Measurements from ENCODE around the gene IBA57.

Gene IBA57

DNA sequence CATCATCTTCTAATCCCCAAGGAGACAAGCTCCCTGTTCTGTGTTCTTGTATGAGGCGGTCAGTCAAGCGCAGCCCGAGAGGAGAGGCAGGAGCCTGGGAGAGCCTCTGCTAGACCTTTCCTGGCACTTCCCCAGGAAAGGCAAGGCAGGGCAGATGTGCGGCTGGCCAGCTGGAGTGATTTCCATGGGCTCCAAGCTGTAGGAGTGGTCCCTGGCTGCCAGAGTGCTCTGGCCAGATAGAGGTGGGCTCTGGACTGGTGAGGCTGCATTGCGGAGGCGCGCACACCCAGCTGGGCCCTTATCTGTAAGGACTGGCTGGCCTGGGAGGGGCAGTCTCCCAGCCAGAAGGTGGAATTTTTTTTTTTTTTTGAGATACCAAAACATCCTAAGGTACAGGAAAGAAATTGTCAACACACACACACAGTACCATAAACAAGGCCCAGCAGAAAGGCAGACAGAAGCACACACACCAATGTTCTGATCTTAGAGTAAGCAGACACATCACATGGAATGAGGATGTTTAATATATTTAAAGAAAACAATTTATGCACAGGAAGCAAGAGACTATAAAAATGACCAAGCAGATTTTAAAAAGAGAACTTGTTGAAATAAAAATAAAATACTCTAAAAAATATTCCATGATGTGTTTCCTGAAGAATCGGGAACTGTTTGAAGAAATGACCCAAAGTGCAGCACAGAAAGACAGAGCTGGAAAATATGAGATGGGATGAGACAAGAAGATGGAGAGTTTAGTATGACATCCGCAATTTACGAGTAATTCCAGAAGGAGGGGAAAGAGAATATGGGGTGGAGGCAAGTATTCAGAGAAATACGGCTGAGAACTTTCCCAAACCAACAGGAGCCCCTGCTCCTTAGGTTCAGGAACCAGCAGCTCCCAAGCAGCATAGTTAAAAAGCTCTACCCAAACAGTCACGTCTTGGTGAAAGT lies 13.4 kb downstream of the IBA57 start:
- no peak overlapping the region for H3K27ac ChIP-seq
- no peak for DNase-seq (ENCODE audit: low spot score)
- TF ChIP-seq, protein P1, sequence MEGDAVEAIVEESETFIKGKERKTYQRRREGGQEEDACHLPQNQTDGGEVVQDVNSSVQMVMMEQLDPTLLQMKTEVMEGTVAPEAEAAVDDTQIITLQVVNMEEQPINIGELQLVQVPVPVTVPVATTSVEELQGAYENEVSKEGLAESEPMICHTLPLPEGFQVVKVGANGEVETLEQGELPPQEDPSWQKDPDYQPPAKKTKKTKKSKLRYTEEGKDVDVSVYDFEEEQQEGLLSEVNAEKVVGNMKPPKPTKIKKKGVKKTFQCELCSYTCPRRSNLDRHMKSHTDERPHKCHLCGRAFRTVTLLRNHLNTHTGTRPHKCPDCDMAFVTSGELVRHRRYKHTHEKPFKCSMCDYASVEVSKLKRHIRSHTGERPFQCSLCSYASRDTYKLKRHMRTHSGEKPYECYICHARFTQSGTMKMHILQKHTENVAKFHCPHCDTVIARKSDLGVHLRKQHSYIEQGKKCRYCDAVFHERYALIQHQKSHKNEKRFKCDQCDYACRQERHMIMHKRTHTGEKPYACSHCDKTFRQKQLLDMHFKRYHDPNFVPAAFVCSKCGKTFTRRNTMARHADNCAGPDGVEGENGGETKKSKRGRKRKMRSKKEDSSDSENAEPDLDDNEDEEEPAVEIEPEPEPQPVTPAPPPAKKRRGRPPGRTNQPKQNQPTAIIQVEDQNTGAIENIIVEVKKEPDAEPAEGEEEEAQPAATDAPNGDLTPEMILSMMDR (IDR thresholded peaks at IDR 0.05), result no peak
- no peak overlapping the region for H3K4me3 ChIP-seq

DNA sequence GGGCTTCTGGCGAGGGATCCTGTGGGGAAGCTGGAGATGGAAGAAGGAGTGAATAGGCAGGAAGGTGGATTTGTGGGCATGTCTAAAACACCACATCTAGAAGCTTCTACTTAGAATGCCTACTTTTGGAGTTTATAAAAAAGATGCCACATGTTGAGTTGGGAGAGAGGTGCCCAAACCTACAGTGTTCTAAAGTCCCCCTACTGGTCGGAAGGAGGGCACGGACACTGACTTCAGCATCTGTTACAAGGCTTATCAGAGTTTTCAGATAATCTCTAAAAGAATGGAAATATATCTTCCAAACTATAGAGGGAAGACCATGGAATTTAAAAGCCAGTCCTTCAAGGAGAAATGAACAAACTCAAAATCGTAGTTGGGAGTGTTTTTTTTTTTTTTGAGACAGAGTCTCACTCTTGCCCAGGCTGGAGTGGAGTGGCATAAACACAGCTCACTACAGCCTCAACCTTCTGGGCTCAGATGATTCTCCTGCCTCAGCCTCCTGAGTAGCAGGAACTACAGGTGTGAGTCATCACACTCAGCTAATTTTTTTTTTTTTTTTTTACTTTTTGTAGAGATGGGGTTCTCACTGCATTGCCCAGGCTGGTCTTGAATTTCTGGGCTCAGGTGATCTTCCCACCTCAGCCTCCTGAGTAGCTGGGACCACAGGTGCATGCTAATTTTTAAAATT lies 14.8 kb downstream of the IBA57 start:
- H3K4me3 ChIP-seq, result no peak overlapping the region
- TF ChIP-seq, protein P1 (IDR thresholded peaks at IDR 0.05), result no peak
- no peak overlapping the region for H3K27ac ChIP-seq
- DNase-seq (ENCODE audit: low spot score), result no peak

DNA sequence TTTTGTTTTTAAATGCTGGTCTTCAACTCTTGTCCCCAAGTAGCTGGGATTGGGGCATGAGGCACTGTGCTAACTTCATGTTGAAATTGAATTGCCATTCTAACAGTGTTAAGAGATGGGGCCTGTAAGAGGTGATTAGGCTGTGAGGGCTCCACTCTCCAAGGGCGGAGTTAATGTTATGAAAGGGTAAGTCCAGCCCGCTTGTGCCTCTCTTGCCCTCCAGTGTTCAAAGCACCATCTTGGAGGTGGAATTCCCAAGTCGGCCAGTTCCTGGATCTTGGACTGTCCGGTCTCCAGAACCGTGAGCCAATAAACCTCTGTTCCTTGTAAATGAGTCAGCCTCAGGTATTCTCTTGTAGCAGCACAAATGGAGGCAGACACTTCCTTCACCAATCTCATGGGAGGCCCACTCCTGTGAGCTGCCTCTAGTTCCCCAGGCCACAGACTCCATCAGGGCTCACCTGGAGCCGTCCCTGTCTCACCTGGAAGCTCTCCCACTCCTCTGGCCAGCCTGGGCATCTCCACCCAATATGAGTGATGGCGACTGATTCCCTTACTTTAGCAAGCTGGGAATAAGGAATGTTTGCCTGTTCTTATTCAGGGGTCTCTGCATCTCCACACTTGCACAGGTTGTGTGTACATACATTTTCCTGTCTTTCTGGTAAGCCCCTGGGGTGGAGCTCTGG lies 15.5 kb downstream of the IBA57 start:
- Histone ChIP-seq H3K4me3 (no peak overlapping the region), H3K27ac (no peak overlapping the region)
- no peak for DNase-seq (ENCODE audit: low spot score)
- TF ChIP-seq, protein P1 (IDR thresholded peaks at IDR 0.05), result no peak

DNA sequence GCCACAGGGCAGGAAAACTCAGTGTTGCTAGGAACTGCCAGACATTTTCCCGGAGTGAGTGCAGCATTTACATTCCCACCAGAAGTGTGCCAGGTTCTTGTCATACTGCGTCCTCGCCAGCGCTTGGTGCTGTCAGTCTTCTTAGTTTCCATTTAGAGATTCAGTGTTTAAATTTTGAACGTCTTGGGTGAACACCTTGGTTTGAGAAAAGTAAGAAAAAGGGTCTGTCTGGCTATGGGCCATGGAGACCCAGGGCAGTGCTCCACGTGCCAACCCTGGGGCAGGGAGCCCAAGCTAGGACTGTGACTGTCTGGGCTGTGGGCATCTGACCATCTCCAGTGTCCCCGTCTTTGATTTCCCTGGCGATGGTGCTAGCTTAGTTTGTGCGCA lies 16.0 kb downstream of the IBA57 start:
- Histone ChIP-seq H3K27ac (no peak overlapping the region), H3K4me3 (no peak overlapping the region)
- TF ChIP-seq, protein P1 (IDR thresholded peaks at IDR 0.05), result no peak
- DNase-seq (ENCODE audit: low spot score), result no peak

DNA sequence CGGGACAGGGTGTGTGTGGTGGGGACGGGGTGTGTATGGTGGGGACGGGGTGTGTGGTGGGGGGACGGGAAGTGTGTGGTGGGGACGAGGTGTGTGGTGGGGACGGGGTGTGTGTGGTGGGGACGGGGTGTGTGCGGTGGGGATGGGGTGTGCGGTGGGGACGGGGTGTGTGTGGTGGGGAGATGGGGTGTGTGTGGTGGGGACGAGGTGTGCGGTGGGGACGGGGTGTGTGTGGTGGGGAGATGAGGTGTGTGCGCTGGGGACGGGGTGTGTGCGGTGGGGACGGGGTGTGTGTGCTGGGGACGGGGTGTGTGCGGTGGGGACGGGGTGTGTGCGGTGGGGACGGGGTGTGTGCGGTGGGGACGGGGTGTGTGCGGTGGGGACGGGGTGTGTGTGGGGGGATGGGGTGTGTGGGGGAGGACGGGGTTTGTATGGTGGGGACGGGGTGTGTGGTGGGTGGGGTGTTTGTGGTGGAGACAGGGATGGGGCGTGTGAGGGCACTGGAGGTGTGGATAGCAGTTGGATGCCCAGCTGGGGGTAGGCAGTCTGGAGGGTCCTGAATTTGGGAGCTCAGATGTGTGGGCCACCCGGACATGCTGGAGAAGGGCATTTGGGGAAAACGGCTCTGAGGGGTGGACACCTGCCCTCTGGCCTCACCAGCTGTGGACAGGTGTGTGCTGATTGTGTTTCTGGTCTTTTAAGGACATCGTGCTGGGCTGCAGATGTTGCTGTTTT lies 16.9 kb downstream of the IBA57 start:
- no peak overlapping the region for H3K4me3 ChIP-seq

DNA sequence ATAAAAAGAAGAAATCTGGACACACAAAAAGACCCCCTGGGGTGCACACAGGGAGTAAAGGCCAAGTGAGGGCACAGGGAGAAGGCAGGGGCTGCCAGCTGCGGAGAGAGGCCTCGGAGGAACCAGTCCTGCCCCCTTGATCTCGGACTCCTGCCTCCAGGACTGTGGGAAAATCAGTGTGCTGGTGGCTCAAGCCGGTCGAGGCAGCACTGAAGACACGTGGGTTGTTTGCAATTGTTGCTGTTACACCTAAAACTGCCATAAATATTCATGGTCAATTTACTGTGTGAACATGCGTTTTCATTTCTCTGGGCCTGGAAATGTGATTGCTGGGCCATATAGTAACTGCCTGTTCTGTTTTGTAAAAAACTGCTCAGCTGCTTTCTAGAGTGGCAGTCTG lies 18.5 kb downstream of the IBA57 start:
- no peak for DNase-seq (ENCODE audit: low spot score)
- TF ChIP-seq, protein P1 (IDR thresholded peaks at IDR 0.05), result no peak
- no peak overlapping the region for H3K4me3 ChIP-seq
- H3K27ac ChIP-seq, result no peak overlapping the region

More for the DNA sequence above, 16.9 kb downstream of the IBA57 start:
- H3K27ac ChIP-seq, result no peak overlapping the region
- DNase-seq (ENCODE audit: low spot score), result no peak
- TF ChIP-seq, protein P1 (IDR thresholded peaks at IDR 0.05), result no peak

All from coronary artery (tissue), 2 donors.